GM12878 (cell line): ENCODE results near the gene PIAS1. TPM values are rescaled to one million over a fixed set of nuclear protein-coding genes. Genes with fewer than 3 reads are reported as not detected.

Source experiments
- DPF2 ChIP-seq: fragments of 450-650 bp; IDR thresholded peaks from 2 replicates; pipeline ENCODE4 v1.6.1; 2017; ENCODE audit warnings: mild to moderate bottlenecking
- KAT2A ChIP-seq: conservative IDR thresholded peaks from 2 replicates; pipeline ENCODE4 v1.6.1; 2011; ENCODE audit warnings: low read depth, low read length; ENCODE audit not compliant: control insufficient read depth
- TBL1XR1 ChIP-seq: IDR thresholded peaks from 2 replicates; pipeline ENCODE4 v1.6.1; 2012; ENCODE audit warnings: low read depth, low read length, improper control_type of control experiment
- ZBTB11 ChIP-seq: fragments of 450-650 bp; formaldehyde crosslinking; IDR thresholded peaks from 2 replicates; pipeline ENCODE4 v1.5.0; 2022; ENCODE audit warnings: mild to moderate bottlenecking, missing genetic modification characterization
- ZBTB40 ChIP-seq: fragments of 450-650 bp; IDR thresholded peaks from 2 replicates; pipeline ENCODE4 v1.6.1; 2016; ENCODE audit warnings: mild to moderate bottlenecking, moderate library complexity, borderline replicate concordance
- ZNF217 ChIP-seq: fragments of 450-650 bp; IDR thresholded peaks from 2 replicates; pipeline ENCODE4 v1.6.1; 2017; ENCODE audit warnings: antibody characterized with exemption, mild to moderate bottlenecking
- polyA plus RNA-seq, 11 experiments: library from polyadenylated mRNA; depleted of rRNA in 4 of 11; unstranded in 6 of 11; stranded (reverse) in 5 of 11; fragments of >200 nt; fragmentation: Nextera tagmentation in 4 of 11; fragmentation: Illumina TruSeq in 1 of 11; extraction: Ambion mirVana in 4 of 11; extraction: Trizol in 1 of 11; gene quantifications; 1 replicate in 1 of 11; 2 replicates in 10 of 11; pipeline versions ENCODE4 v1.2.1 to v1.2.3, GENCODE V29; 2011 to 2016; ENCODE audit warnings: inconsistent platforms in 2 of 11, missing spikeins in 2 of 11, low read depth in 1 of 11
- total RNA-seq, 4 experiments: library from RNA; depleted of rRNA in 3 of 4; stranded (reverse); fragments of >200 nt in 3 of 4; fragmentation: Illumina TruSeq in 1 of 4; extraction: Trizol in 1 of 4; gene quantifications; 2 replicates each; pipeline versions ENCODE4 v1.2.1 to v1.2.3, GENCODE V29; 2013 to 2021

Gene PIAS1
- total and polyA plus RNA-seq, 10 of the 15 experiments (the other 5 are each of a cell fraction or from before 2014, with no cell fraction given), result 20.2 to 96.3 (median 37.0) TPM

- TF ChIP-seq ZBTB40 (no peak), KAT2A (no peak), ZNF217 (no peak), DPF2 (no peak), ZBTB11 (CRISPR knock-in tag) (no peak), TBL1XR1 (no peak)
Observed at GRCh38 chr15:68173119-68173518, 119.0 kb downstream of the PIAS1 start (continued).
